GM12891 (cell line): ENCODE results near the gene LAD1.
A peak's percentile ranks its signal among the peaks of the same experiment; 100 is the strongest.

ENCODE experiments used
- POLR2A ChIP-seq: IDR thresholded peaks from 2 replicates; pipeline ENCODE4 v1.6.1; 2011; ENCODE audit warnings: low read depth, low read length, control low read depth
- POLR2AphosphoS5 ChIP-seq: IDR thresholded peaks from 2 replicates; pipeline ENCODE4 v1.6.1; 2011; ENCODE audit warnings: low read depth, low read length, control low read depth
- POU2F2 ChIP-seq: IDR thresholded peaks from 2 replicates; pipeline ENCODE4 v1.6.1; 2011; ENCODE audit warnings: low read depth, mild to moderate bottlenecking, control low read depth, low read length, moderate library complexity
- TAF1 ChIP-seq: IDR thresholded peaks from 2 replicates; pipeline ENCODE4 v1.6.1; 2011; ENCODE audit warnings: low read depth, low read length, control low read depth

GRCh38 chr1:201403359-201403758 lies 4.2 kb upstream of the LAD1 start:
- TF ChIP-seq TAF1: no peak
- TF ChIP-seq POLR2A: no peak
- no peak for TF ChIP-seq POLR2AphosphoS5
- TF ChIP-seq POU2F2: peak; percentile 60; the same call in 1 of the 2 replicates
